HG02642 (cell line): ENCODE results near the gene CFTR.
A peak's percentile ranks its signal among the peaks of the same experiment; 100 is the strongest.
"Not testable (repeated sequence)": the region's sequence is repeated elsewhere in the genome, so short reads cannot be mapped to it uniquely, and the experiment has no call there.

Experiments used
- ATAC-seq: cut with Tn5 transposase; IDR thresholded peaks from one replicate; pipeline ENCODE4 v1.9.1; 2021; ENCODE audit warnings: mild to moderate bottlenecking; ENCODE audit not compliant: unreplicated experiment, poor library complexity

CFTR gene

GRCh38 chr7:117682681-117683385, 203.0 kb downstream of the CFTR start:
- ATAC-seq: no peak

- ATAC-seq: no peak
Observed at GRCh38 chr7:117683430-117684175, 203.8 kb downstream of the CFTR start.

GRCh38 chr7:117685795-117686194, 206.0 kb downstream of the CFTR start:
- ATAC-seq: no peak

GRCh38 chr7:117686311-117686935, 206.6 kb downstream of the CFTR start:
- ATAC-seq: no peak

- no peak for ATAC-seq
Observed at GRCh38 chr7:117688126-117688525, 208.3 kb downstream of the CFTR start.

- no peak for ATAC-seq
Observed at GRCh38 chr7:117689406-117689805, 209.6 kb downstream of the CFTR start.

- no peak for ATAC-seq
Observed at GRCh38 chr7:117690147-117690546, 210.3 kb downstream of the CFTR start.

GRCh38 chr7:117692338-117692737, 212.5 kb downstream of the CFTR start:
- ATAC-seq: no peak

GRCh38 chr7:117698018-117698417, 218.2 kb downstream of the CFTR start:
- ATAC-seq: no peak

GRCh38 chr7:117704063-117704462, 224.2 kb downstream of the CFTR start:
- no peak for ATAC-seq

GRCh38 chr7:117705630-117706029, 225.8 kb downstream of the CFTR start:
- no peak for ATAC-seq

- ATAC-seq: no peak
Observed at GRCh38 chr7:117706210-117706609, 226.4 kb downstream of the CFTR start.

GRCh38 chr7:117707080-117707479, 227.3 kb downstream of the CFTR start:
- no peak for ATAC-seq

- ATAC-seq: not testable (repeated sequence)
Observed at GRCh38 chr7:117708173-117708572, 228.3 kb downstream of the CFTR start.

- no peak for ATAC-seq
Observed at GRCh38 chr7:117711556-117711955, 231.7 kb downstream of the CFTR start.

- ATAC-seq: peak; percentile 86
Observed at GRCh38 chr7:117715784-117716445, 236.1 kb downstream of the CFTR start.

GRCh38 chr7:117716707-117717299, 237.0 kb downstream of the CFTR start:
- ATAC-seq: no peak

- ATAC-seq: no peak
Observed at GRCh38 chr7:117717357-117717756, 237.5 kb downstream of the CFTR start.
